OCI-LY3 (cell line): ENCODE measurements around the gene FBN3.

Experiments
- H2AFZ ChIP-seq: fragments of 200-600, 300-600 bp; shearing (Covaris generic); 2 replicates; pipeline ENCODE4 v1.6.0; 2014; ENCODE audit warnings: antibody characterized with exemption, low read depth, low read length
- H3K27ac ChIP-seq: fragments of 200-600, 300-600 bp; sonication (generic); 2 replicates; pipeline ENCODE4 v1.5.1; 2014; ENCODE audit warnings: mild to moderate bottlenecking, low read length, moderate library complexity, mixed read lengths
- H3K27me3 ChIP-seq: fragments of 200-600, 300-600 bp; sonication (generic); 2 replicates; pipeline ENCODE4 v1.6.1; 2014; ENCODE audit warnings: low read depth, low read length, mixed read lengths
- H3K36me3 ChIP-seq: fragments of 200-600, 300-600 bp; sonication (generic); replicated peaks from 2 replicates; pipeline ENCODE3; 2014; ENCODE audit warnings: low read depth, low read length, mixed read lengths
- H3K4me1 ChIP-seq: fragments of 300-600, 200-600 bp; sonication (generic); 2 replicates; pipeline ENCODE4 v1.6.1; 2014; ENCODE audit warnings: low read length, mixed read lengths
- H3K4me2 ChIP-seq: fragments of 200-600, 300-600 bp; sonication (generic); 2 replicates; pipeline ENCODE4 v1.6.1; 2014; ENCODE audit warnings: low read length, mixed read lengths
- H3K4me3 ChIP-seq: fragments of 300-600, 200-600 bp; sonication (generic); 2 replicates; pipeline ENCODE4 v1.5.1; 2014; ENCODE audit warnings: antibody characterized with exemption, mild to moderate bottlenecking, low read length, moderate library complexity
- H3K79me2 ChIP-seq: fragments of 300-600, 200-600 bp; shearing (Covaris generic); 2 replicates; pipeline ENCODE4 v1.6.1; 2014; ENCODE audit warnings: mild to moderate bottlenecking, low read length, mixed read lengths
- H3K9ac ChIP-seq: fragments of 300-600, 200-600 bp; shearing (Covaris generic); 2 replicates; pipeline ENCODE4 v1.6.0; 2014; ENCODE audit warnings: mild to moderate bottlenecking, low read length, moderate library complexity
- H3K9me3 ChIP-seq: fragments of 200-600, 300-600 bp; shearing (Covaris generic); 2 replicates; pipeline ENCODE4 v1.6.1; 2014; ENCODE audit warnings: low read length, mixed read lengths; ENCODE audit not compliant: insufficient read depth
- H4K20me1 ChIP-seq: fragments of 200-600, 300-600 bp; sonication (generic); 2 replicates; pipeline ENCODE4 v1.6.1; 2016; ENCODE audit warnings: low read length, mixed read lengths; ENCODE audit not compliant: insufficient read depth
- EZH2phosphoT487 ChIP-seq: fragments of 200-600 bp; shearing (Covaris generic); IDR thresholded peaks from 2 replicates; pipeline ENCODE4 v1.6.1; 2018; ENCODE audit warnings: antibody characterized with exemption, mixed run types, low read depth
- TF ChIP-seq, protein P1 (sequence below): fragments of 200-600, 300-600 bp; sonication (generic); IDR thresholded peaks from 2 replicates; pipeline ENCODE4 v1.5.1; 2014; ENCODE audit warnings: antibody characterized with exemption, low read length, low read depth

The FBN3 gene

DNA sequence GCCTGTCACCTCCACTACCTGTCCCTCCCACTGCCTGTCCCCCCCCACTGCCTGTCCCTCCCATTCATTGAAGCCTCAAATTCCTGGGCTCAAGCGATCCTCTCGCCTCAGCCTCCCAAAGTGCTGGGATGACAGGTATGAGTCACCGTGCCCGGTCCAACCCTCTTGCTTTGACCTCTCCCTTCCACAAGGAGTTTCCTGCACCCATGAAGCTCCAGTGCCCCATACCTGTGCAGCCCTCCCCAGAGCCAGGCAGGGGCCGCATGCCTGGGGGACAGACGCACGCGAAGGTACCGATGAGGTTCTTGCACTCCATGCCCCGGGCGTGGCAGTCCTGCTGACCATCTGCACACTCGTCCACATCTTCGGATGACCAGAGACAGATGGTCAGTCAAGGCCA, 62.5 kb downstream of the FBN3 start:
- no peak overlapping the region for H3K9ac ChIP-seq

DNA sequence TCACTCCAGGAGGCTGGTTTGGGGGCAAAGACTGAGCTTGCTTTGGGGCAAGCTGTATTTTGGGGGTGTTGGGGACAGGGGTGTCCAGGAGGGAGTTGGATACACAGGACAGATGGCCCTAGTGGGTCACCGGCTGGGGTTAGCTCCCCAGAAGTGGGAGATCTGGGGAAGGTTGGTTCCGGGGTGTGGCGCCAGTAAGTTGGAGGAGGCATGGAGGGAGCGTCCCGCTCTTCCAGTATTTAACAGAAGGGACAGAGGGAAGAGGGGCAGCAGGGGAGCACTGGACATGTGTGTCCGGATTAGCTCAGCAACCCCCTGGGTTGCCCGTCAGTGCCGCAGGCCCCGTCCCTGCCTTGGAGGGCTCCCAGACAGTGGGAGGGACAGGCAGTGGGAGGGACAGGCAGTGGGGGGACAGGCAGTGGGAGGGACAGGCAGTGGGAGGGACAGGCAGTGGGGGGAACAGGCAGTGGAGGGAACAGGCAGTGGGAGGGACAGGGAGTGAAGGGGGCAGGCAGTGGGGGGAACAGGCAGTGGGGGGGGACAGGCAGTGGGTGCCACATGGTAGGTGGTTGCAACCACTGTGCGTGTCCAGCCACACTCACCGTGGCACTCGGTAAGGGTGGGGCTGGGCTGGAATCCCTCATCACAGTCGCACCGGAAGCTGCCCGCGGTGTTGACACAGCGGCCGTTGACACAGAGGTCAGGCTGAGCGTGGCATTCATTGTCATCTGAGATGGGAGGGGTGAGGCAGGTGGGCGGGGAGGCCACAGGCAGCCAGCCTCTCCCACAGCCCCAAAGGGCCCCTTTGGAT, 63.6 kb downstream of the FBN3 start:
- H3K4me2 ChIP-seq: no peak overlapping the region
- H3K27me3 ChIP-seq: no peaks in the 10 kb centered on the region
- no peaks in the 10 kb centered on the region for H3K36me3 ChIP-seq
- H3K4me3 ChIP-seq: no peak overlapping the region
- no peaks in the 10 kb centered on the region for H3K4me1 ChIP-seq
- no peak overlapping the region for H3K27ac ChIP-seq
- no peaks in the 10 kb centered on the region for H4K20me1 ChIP-seq
- TF ChIP-seq, protein P1, sequence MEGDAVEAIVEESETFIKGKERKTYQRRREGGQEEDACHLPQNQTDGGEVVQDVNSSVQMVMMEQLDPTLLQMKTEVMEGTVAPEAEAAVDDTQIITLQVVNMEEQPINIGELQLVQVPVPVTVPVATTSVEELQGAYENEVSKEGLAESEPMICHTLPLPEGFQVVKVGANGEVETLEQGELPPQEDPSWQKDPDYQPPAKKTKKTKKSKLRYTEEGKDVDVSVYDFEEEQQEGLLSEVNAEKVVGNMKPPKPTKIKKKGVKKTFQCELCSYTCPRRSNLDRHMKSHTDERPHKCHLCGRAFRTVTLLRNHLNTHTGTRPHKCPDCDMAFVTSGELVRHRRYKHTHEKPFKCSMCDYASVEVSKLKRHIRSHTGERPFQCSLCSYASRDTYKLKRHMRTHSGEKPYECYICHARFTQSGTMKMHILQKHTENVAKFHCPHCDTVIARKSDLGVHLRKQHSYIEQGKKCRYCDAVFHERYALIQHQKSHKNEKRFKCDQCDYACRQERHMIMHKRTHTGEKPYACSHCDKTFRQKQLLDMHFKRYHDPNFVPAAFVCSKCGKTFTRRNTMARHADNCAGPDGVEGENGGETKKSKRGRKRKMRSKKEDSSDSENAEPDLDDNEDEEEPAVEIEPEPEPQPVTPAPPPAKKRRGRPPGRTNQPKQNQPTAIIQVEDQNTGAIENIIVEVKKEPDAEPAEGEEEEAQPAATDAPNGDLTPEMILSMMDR: no peak
- no peak for TF ChIP-seq EZH2phosphoT487
- no peak overlapping the region for H2AFZ ChIP-seq
- no peaks in the 10 kb centered on the region for H3K9me3 ChIP-seq
- no peak overlapping the region for H3K9ac ChIP-seq
- no peaks in the 10 kb centered on the region for H3K79me2 ChIP-seq

More for the DNA sequence above, 62.5 kb downstream of the FBN3 start:
- no peaks in the 10 kb centered on the region for H3K27me3 ChIP-seq
- TF ChIP-seq, protein P1: no peak
- no peak for TF ChIP-seq EZH2phosphoT487
- H3K4me3 ChIP-seq: no peak overlapping the region
- no peaks in the 10 kb centered on the region for H4K20me1 ChIP-seq
- H2AFZ ChIP-seq: no peak overlapping the region
- no peak overlapping the region for H3K4me2 ChIP-seq
- no peaks in the 10 kb centered on the region for H3K36me3 ChIP-seq
- H3K27ac ChIP-seq: no peak overlapping the region
- H3K4me1 ChIP-seq: no peaks in the 10 kb centered on the region
- no peaks in the 10 kb centered on the region for H3K79me2 ChIP-seq
- H3K9me3 ChIP-seq: no peaks in the 10 kb centered on the region

DNA sequence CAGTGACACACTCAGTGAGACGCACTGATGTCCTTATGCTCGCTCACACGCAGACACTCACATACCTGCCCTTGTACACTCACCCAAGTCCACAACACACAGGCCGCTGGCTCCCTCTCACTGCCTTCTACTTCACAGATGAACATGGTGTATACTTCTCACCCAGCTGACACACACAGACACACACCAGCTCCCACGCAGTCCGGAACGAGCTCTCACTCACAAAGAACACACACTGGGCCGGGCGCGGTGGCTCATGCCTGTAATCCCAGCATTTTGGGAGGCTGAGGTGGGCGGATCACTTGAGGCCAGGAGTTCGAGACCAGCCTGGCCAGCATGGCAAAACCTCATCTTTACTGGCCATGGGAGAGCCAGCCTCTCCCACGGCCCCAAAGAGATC, 65.2 kb downstream of the FBN3 start:
- no peak overlapping the region for H3K27ac ChIP-seq
- H4K20me1 ChIP-seq: no peaks in the 10 kb centered on the region
- no peaks in the 10 kb centered on the region for H3K27me3 ChIP-seq
- TF ChIP-seq, protein P1: no peak
- no peak for TF ChIP-seq EZH2phosphoT487
- no peaks in the 10 kb centered on the region for H3K79me2 ChIP-seq
- H3K9me3 ChIP-seq: no peaks in the 10 kb centered on the region
- no peak overlapping the region for H3K9ac ChIP-seq
- H2AFZ ChIP-seq: no peak overlapping the region
- no peaks in the 10 kb centered on the region for H3K36me3 ChIP-seq
- H3K4me1 ChIP-seq: no peaks in the 10 kb centered on the region
- no peak overlapping the region for H3K4me2 ChIP-seq
- no peak overlapping the region for H3K4me3 ChIP-seq

DNA sequence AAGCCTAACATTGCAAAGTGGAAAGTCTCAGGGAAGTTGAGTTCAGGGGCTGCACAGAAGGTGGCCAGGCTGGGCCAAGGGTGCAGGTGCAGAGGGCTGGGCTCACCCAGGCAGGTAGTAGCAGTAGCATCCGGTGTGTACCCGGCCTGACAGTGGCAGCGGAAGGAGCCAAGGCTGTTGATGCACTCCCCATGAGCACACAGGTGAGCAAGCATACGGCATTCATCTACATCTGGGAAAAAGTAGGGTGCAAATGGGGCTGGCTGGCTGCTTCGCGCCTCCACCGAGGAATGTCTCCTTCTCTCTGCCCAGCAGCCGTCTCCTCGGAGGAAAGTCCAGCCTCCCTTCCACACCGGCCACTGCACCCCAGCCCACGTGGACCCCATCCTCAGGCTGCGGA, 66.3 kb downstream of the FBN3 start:
- no peak overlapping the region for H3K27ac ChIP-seq
- no peaks in the 10 kb centered on the region for H3K4me1 ChIP-seq
- no peak overlapping the region for H2AFZ ChIP-seq
- H3K27me3 ChIP-seq: no peaks in the 10 kb centered on the region
- no peaks in the 10 kb centered on the region for H4K20me1 ChIP-seq
- H3K36me3 ChIP-seq: no peaks in the 10 kb centered on the region
- no peak overlapping the region for H3K4me3 ChIP-seq
- H3K9ac ChIP-seq: no peak overlapping the region
- no peaks in the 10 kb centered on the region for H3K9me3 ChIP-seq
- H3K4me2 ChIP-seq: no peak overlapping the region
- no peaks in the 10 kb centered on the region for H3K79me2 ChIP-seq
- TF ChIP-seq, protein P1: no peak
- TF ChIP-seq EZH2phosphoT487: no peak
